Endothelial cell of umbilical vein (primary cell): Measurements from ENCODE around the gene KDM5B. TPM values are rescaled to one million over a fixed set of nuclear protein-coding genes. Genes with fewer than 3 reads are reported as not detected.

Experiments
- BruUV-seq: library from RNA; stranded (reverse); fragments of 400-500 nt; replicated peaks from 2 replicates; lab custom pipeline; 2021; lab: Mats Ljungman, UMichigan
- CTCF ChIA-PET: fragments of 300-600, 350-600 bp; sonication (Branson Sonifier 250); formaldehyde crosslinking; loops from one replicate; lab custom pipeline; 2021; ENCODE audit warnings: antibody characterized with exemption, inconsistent platforms; lab: Charles Lee
- POLR2A ChIA-PET: fragments of 300-600, 350-600 bp; sonication (Branson Sonifier 250); formaldehyde crosslinking; loops from one replicate; lab custom pipeline; 2021; ENCODE audit warnings: antibody characterized with exemption, inconsistent platforms; lab: Charles Lee
- DNase-seq: peaks from one replicate; pipeline ENCODE4 v3.0.0-alpha.2; 2011; ENCODE audit warnings: low read depth, low spot score
- FAIRE-seq: peaks from 2 replicates; lab custom pipeline; 2011; peaks lifted over from hg19 to GRCh38; lab: Jason Lieb, UNC
- H2AFZ ChIP-seq: 2 replicates; pipeline ENCODE4 v1.6.0; 2012; ENCODE audit warnings: low read depth, low read length, control low read depth, inconsistent platforms
- H3K27ac ChIP-seq: 2 replicates; pipeline ENCODE4 v1.5.1; 2011; ENCODE audit warnings: low read depth, mild to moderate bottlenecking, control low read depth, low read length, moderate library complexity; ENCODE audit not compliant: insufficient read depth
- H3K27me3 ChIP-seq, 2 experiments: 2 replicates each; pipeline versions ENCODE4 v1.6.0 to v1.6.1; 2011; ENCODE audit warnings: low read length in 2 of 2, mixed read lengths in 1 of 2; ENCODE audit not compliant: control insufficient read depth in 2 of 2, insufficient read depth in 2 of 2
- H3K36me3 ChIP-seq, 2 experiments: 2 replicates in 1 of 2; 3 replicates in 1 of 2; pipeline ENCODE4 v1.5.1; 2011; ENCODE audit warnings: low read length in 2 of 2, mild to moderate bottlenecking in 1 of 2, moderate library complexity in 1 of 2; ENCODE audit not compliant: control insufficient read depth in 2 of 2, insufficient read depth in 2 of 2; ENCODE audit errors: extremely low read depth in 1 of 2
- H3K4me1 ChIP-seq: 3 replicates; pipeline ENCODE4 v1.5.1; 2011; ENCODE audit warnings: mild to moderate bottlenecking, low read length; ENCODE audit not compliant: control insufficient read depth, insufficient read depth; ENCODE audit errors: extremely low read depth
- H3K4me2 ChIP-seq: 2 replicates; pipeline ENCODE4 v1.6.1; 2011; ENCODE audit warnings: low read length, control low read depth, mixed read lengths; ENCODE audit not compliant: insufficient read depth
- H3K4me3 ChIP-seq, 3 experiments: fragments of 200-600 bp in 1 of 3; sonication (generic), shearing (Covaris generic) in 1 of 3; replicated peaks in 1 of 3; 2 replicates each; pipeline ENCODE4 v1.5.1; 2011 to 2016; ENCODE audit warnings: control low read depth in 3 of 3, low read length in 3 of 3, mild to moderate bottlenecking in 2 of 3, inconsistent platforms in 1 of 3, low read depth in 1 of 3, moderate library complexity in 1 of 3; ENCODE audit not compliant: insufficient read depth in 1 of 3
- H3K79me2 ChIP-seq: 2 replicates; pipeline ENCODE4 v1.6.0; 2012; ENCODE audit warnings: low read length, inconsistent platforms; ENCODE audit not compliant: control insufficient read depth, insufficient read depth
- H3K9ac ChIP-seq: replicated peaks from 2 replicates; pipeline ENCODE3; 2011; ENCODE audit warnings: low read length, control low read depth; ENCODE audit not compliant: insufficient read depth; ENCODE audit errors: extremely low read depth
- H3K9me1 ChIP-seq: replicated peaks from 3 replicates; pipeline ENCODE4 v1.6.0; 2011; ENCODE audit warnings: mild to moderate bottlenecking, low read length; ENCODE audit not compliant: control insufficient read depth, insufficient read depth; ENCODE audit errors: extremely low read depth
- H3K9me3 ChIP-seq: replicated peaks from 2 replicates; pipeline ENCODE4 v1.5.1; 2012; ENCODE audit warnings: low read length, inconsistent platforms; ENCODE audit not compliant: control insufficient read depth, insufficient read depth
- H4K20me1 ChIP-seq: replicated peaks from 2 replicates; pipeline ENCODE3; 2011; ENCODE audit warnings: mild to moderate bottlenecking, low read length; ENCODE audit not compliant: control insufficient read depth, insufficient read depth; ENCODE audit errors: extremely low read depth
- CTCF ChIP-seq, 2 donors: IDR thresholded peaks; 1 replicate in 1 of 2; 2 replicates in 1 of 2; pipeline ENCODE4 v1.5.1; 2011; ENCODE audit warnings: low read length in 2 of 2, mild to moderate bottlenecking in 2 of 2, moderate library complexity in 2 of 2, control low read depth in 1 of 2, inconsistent platforms in 1 of 2, low read depth in 1 of 2; ENCODE audit not compliant: insufficient read depth in 1 of 2; ENCODE audit errors: extremely low read depth in 1 of 2
- EZH2 ChIP-seq: IDR thresholded peaks from 2 replicates; pipeline ENCODE4 v1.6.1; 2012; ENCODE audit warnings: borderline replicate concordance, low read depth, mild to moderate bottlenecking, moderate library complexity, low read length, inconsistent platforms; ENCODE audit not compliant: severe bottlenecking
- FOS ChIP-seq: IDR thresholded peaks from 2 replicates; pipeline ENCODE4 v1.6.1; 2011; ENCODE audit warnings: mild to moderate bottlenecking, low read length, moderate library complexity, borderline replicate concordance; ENCODE audit not compliant: insufficient read depth
- GATA2 ChIP-seq: IDR thresholded peaks from 2 replicates; pipeline ENCODE4 v1.7.0; 2011; ENCODE audit warnings: low read depth, mild to moderate bottlenecking, moderate library complexity, mixed read lengths, low read length; ENCODE audit not compliant: insufficient read length, insufficient read depth
- JUN ChIP-seq: IDR thresholded peaks from 2 replicates; pipeline ENCODE4 v1.6.1; 2011; ENCODE audit warnings: borderline replicate concordance, low read depth; ENCODE audit not compliant: insufficient read length, insufficient read depth
- MAX ChIP-seq: IDR thresholded peaks from 2 replicates; pipeline ENCODE4 v1.6.1; 2011; ENCODE audit not compliant: insufficient read depth, insufficient read length
- MYC ChIP-seq: IDR thresholded peaks from one replicate; pipeline ENCODE4 v1.6.1; 2011; ENCODE audit warnings: mild to moderate bottlenecking, low read depth, low read length
- POLR2A ChIP-seq: IDR thresholded peaks from 2 replicates; pipeline ENCODE4 v1.6.1; 2012; ENCODE audit warnings: low read depth, mild to moderate bottlenecking, control low read depth, low read length
- POLR2AphosphoS5 ChIP-seq: IDR thresholded peaks from 2 replicates; pipeline ENCODE4 v1.6.1; 2012; ENCODE audit warnings: low read depth, mild to moderate bottlenecking, control low read depth, low read length, moderate library complexity; ENCODE audit not compliant: insufficient read depth
- dilution Hi-C: fragments of 300-500 bp; cut with MboI; formaldehyde crosslinking; loops from one replicate; pipeline ENCODE4 v1.15.0; 2019; ENCODE audit warnings: low sequenced_read_pairs; ENCODE audit not compliant: extremely low pct_ligation_motif_present
- intact Hi-C: fragments of 100-400 bp; cut with micrococcal nuclease; formaldehyde crosslinking; loops from one replicate; pipeline ENCODE4 v1.10.0; 2022
- polyA plus RNA-seq, 4 experiments: library from polyadenylated mRNA; depleted of rRNA in 3 of 4; stranded (reverse) in 3 of 4; unstranded in 1 of 4; fragments of >200 nt; gene quantifications; 2 replicates each; pipeline versions ENCODE4 v1.2.1 to v1.2.3, GENCODE V29; 2011 to 2012; ENCODE audit warnings: missing spikeins in 1 of 4
- total RNA-seq: library from RNA; stranded (reverse); gene quantifications from 2 replicates; pipeline ENCODE4 v1.2.3, GENCODE V29; 2021

The KDM5B gene
- total and polyA plus RNA-seq, 2 donors (not counting 3 experiments of a cell fraction or from before 2014, with no cell fraction given): 25.2 to 65.5 TPM

- POLR2A ChIA-PET: no interaction called here
These were observed 99.6 kb downstream of the KDM5B start for GRCh38 chr1:202708456-202709275.

More at GRCh38 chr1:202708456-202709275, 99.6 kb downstream of the KDM5B start:
- Histone ChIP-seq H3K9me1 (no peaks in the 10 kb centered on the region), H3K4me2 (no peak overlapping the region), H4K20me1 (no peaks in the 10 kb centered on the region), H3K4me3 (no peak overlapping the region), H3K27ac (no peak overlapping the region), H3K9me3 (no peaks in the 10 kb centered on the region), H3K4me1 (peaks cover 20% of the 10 kb centered on the region), H3K9ac (no peak overlapping the region), H3K27me3 (peaks cover 47 to 57% of the 10 kb centered on the region in 2 experiments), H3K79me2 (no peaks in the 10 kb centered on the region), H2AFZ (no peak overlapping the region), H3K36me3 (no peaks in the 10 kb centered on the region)
- intact Hi-C loops: no loop called here
- TF ChIP-seq POLR2AphosphoS5: no peak
- TF ChIP-seq CTCF (IDR thresholded peaks at IDR 0.05; ENCODE audit: extremely low read depth in 1 of 2, insufficient read depth in 1 of 2, low read depth in 1 of 2, low read length in 2 of 2): no peak
- TF ChIP-seq MYC: no peak
- no peak for TF ChIP-seq FOS
- no peak for TF ChIP-seq POLR2A
- no peak for TF ChIP-seq GATA2
- TF ChIP-seq JUN: no peak
- TF ChIP-seq EZH2: no peak
- TF ChIP-seq MAX: no peak
- dilution Hi-C loops: no loop called here
- no peak for DNase-seq
- CTCF ChIA-PET: interaction anchor here (3.0 kb wide), 1 partner anchor 11 kb away, joined by 16 read pairs; no protein-coding TSS in a partner anchor
- BruUV-seq: no TSS peak
- FAIRE-seq: no peak
